HG02970 (cell line): ENCODE results near the gene CD8B2.
"Not testable (repeated sequence)": the region's sequence is repeated elsewhere in the genome, so short reads cannot be mapped to it uniquely, and the experiment has no call there.

Experiments used
- ATAC-seq: cut with Tn5 transposase; IDR thresholded peaks from one replicate; pipeline ENCODE4 v1.9.1; 2021; ENCODE audit warnings: mild to moderate bottlenecking, moderate library complexity, moderate number of reproducible peaks; ENCODE audit not compliant: unreplicated experiment, low FRiP score

CD8B2 gene

GRCh38 chr2:106547164-106547903 is 60.2 kb downstream of the CD8B2 start:
- no peak for ATAC-seq

- no peak for ATAC-seq
Measured at GRCh38 chr2:106551417-106552130, 64.4 kb downstream of the CD8B2 start.

- no peak for ATAC-seq
Measured at GRCh38 chr2:106552921-106553320, 65.8 kb downstream of the CD8B2 start.

GRCh38 chr2:106553321-106553720 is 66.2 kb downstream of the CD8B2 start:
- ATAC-seq, result no peak

- no peak for ATAC-seq
Measured at GRCh38 chr2:106554411-106554810, 67.2 kb downstream of the CD8B2 start.

- no peak for ATAC-seq
Measured at GRCh38 chr2:106555053-106555452, 67.9 kb downstream of the CD8B2 start.

- ATAC-seq, result not testable (repeated sequence)
Measured at GRCh38 chr2:106559786-106560185, 72.6 kb downstream of the CD8B2 start.

- no peak for ATAC-seq
Measured at GRCh38 chr2:106560773-106561172, 73.6 kb downstream of the CD8B2 start.

GRCh38 chr2:106561356-106561755 is 74.2 kb downstream of the CD8B2 start:
- ATAC-seq, result no peak

- ATAC-seq, result no peak
Measured at GRCh38 chr2:106561803-106562202, 74.6 kb downstream of the CD8B2 start.

GRCh38 chr2:106562268-106563186 is 75.4 kb downstream of the CD8B2 start:
- ATAC-seq, result no peak

GRCh38 chr2:106563195-106563594 is 76.0 kb downstream of the CD8B2 start:
- no peak for ATAC-seq

GRCh38 chr2:106565599-106565998 is 78.4 kb downstream of the CD8B2 start:
- ATAC-seq, result no peak

- ATAC-seq, result no peak
Measured at GRCh38 chr2:106566050-106566449, 78.9 kb downstream of the CD8B2 start.

GRCh38 chr2:106566484-106566883 is 79.3 kb downstream of the CD8B2 start:
- not testable (repeated sequence) for ATAC-seq

- no peak for ATAC-seq
Measured at GRCh38 chr2:106570316-106570715, 83.2 kb downstream of the CD8B2 start.
